Activated CD8-positive, alpha-beta memory T cell treated with anti-CD3 and anti-CD28 coated beads, Interleukin-2, amount 10 ng/mL, durations not matched to agents 7 days and 5 days (primary cell): ENCODE data around the gene CEP112. TPM values are rescaled to one million over a fixed set of nuclear protein-coding genes. Genes with fewer than 3 reads are reported as not detected.

Experiments
- ATAC-seq: fragments of 150-1000 bp; cut with Tn5 transposase; one replicate; pipeline ENCODE4 v1.10.0; 2021; ENCODE audit warnings: moderate library complexity
- CTCF ChIA-PET: fragments of 350-600 bp; sonication (Branson Sonifier 250); formaldehyde crosslinking; loops from one replicate; lab custom pipeline; 2021; ENCODE audit warnings: antibody characterized with exemption; lab: Charles Lee
- DNase-seq: peaks from one replicate; pipeline ENCODE4 v3.0.0-alpha.2; 2020
- H3K27ac Mint-ChIP-seq: one replicate; pipeline ENCODE4 v1.8.0; 2021; ENCODE audit warnings: mild to moderate bottlenecking, mixed read lengths
- H3K27me3 Mint-ChIP-seq: one replicate; pipeline ENCODE4 v1.8.0; 2021; ENCODE audit warnings: mixed read lengths
- H3K36me3 Mint-ChIP-seq: one replicate; pipeline ENCODE4 v1.8.0; 2021; ENCODE audit warnings: mild to moderate bottlenecking, mixed read lengths
- H3K4me1 Mint-ChIP-seq: one replicate; pipeline ENCODE4 v1.8.0; 2021; ENCODE audit warnings: mixed read lengths
- H3K4me3 Mint-ChIP-seq: one replicate; pipeline ENCODE4 v1.8.0; 2021; ENCODE audit warnings: mild to moderate bottlenecking, moderate library complexity, mixed read lengths
- H3K9me3 Mint-ChIP-seq: one replicate; pipeline ENCODE4 v1.8.0; 2022; ENCODE audit warnings: low read depth, mixed read lengths
- total RNA-seq, 2 experiments: library from RNA; stranded (reverse); gene quantifications; one replicate each; pipeline ENCODE4 v1.2.3, GENCODE V29; 2021

Gene CEP112
- total RNA-seq, 2 experiments from 2014 or later, result 3.1 to 5.0 TPM

DNA sequence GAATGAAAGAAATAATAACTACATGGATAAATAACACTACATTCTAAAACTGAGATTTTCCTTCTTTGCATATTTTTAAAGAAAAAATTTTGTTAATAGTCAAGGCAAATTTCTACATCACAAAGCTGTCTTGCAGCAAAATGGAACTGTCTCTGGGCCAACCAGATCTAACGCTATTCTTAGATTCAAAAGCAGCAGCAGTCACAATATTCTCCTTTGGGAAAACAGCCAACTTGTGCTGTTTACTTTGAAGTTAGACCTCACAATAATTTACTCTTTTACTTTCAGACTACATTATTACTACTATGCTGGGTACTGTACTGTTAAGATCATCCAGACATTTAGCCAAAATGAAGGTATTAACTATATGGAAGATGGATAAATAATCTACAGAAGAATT is 189.1 kb downstream of the CEP112 start:
- ATAC-seq (no peak), DNase-seq (no peak)
- Mint-ChIP-seq H3K36me3 (no peaks in the 10 kb centered on the region), H3K9me3 (no peaks in the 10 kb centered on the region), H3K4me3 (no peak overlapping the region), H3K27me3 (no peaks in the 10 kb centered on the region), H3K4me1 (no peaks in the 10 kb centered on the region), H3K27ac (no peak overlapping the region)
- CTCF ChIA-PET, result no interaction called here

DNA sequence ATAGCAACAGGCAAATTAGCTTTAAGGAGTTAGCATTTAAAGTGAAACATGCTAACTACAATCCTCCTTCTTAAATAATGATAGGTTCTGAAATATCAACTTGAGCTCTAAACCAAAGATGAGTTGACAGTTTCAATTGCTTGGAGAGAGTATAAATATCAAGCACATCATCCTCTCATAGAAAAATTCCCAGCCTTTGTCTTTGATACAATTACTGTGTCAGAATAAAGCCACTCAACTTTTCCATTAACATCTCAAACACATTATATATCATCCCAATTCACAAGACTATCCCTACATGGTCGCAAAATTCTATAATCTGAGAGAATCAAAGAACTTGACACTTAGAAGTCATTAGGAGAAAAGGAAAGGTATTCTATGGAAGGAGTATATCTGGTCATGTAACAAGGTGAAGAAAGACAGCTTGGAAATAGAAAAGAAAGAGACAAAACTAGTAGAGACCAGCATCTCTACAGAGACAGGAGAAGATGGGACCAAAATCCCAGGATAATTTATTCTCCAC is 189.8 kb downstream of the CEP112 start:
- DNase-seq, result no peak
- Mint-ChIP-seq H3K4me1 (no peaks in the 10 kb centered on the region), H3K27me3 (no peaks in the 10 kb centered on the region), H3K9me3 (no peaks in the 10 kb centered on the region), H3K27ac (no peak overlapping the region), H3K4me3 (no peak overlapping the region), H3K36me3 (no peaks in the 10 kb centered on the region)
- ATAC-seq, result no peak
- CTCF ChIA-PET, result no interaction called here

DNA sequence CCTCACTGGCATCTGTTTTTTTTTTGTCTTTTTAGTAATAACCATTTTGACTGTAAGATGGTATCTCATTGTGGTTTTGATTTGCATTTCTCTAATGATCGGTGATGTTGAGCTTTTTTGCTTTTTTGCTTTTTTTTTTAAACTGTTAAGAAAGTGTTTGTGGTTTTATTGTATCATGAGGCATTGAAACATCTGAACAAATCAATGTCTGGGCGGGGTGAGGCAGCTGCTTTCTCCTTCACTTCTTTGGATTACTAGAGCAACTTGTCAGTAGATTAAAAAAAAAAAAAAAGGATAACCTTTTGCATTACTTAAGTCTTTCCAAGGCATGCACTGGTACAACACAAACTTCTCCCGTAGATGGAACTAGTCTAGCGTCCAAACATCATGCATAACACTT is 191.7 kb downstream of the CEP112 start:
- CTCF ChIA-PET, result no interaction called here
- H3K4me1 Mint-ChIP-seq, result no peaks in the 10 kb centered on the region
- H3K36me3 Mint-ChIP-seq, result no peaks in the 10 kb centered on the region

DNA sequence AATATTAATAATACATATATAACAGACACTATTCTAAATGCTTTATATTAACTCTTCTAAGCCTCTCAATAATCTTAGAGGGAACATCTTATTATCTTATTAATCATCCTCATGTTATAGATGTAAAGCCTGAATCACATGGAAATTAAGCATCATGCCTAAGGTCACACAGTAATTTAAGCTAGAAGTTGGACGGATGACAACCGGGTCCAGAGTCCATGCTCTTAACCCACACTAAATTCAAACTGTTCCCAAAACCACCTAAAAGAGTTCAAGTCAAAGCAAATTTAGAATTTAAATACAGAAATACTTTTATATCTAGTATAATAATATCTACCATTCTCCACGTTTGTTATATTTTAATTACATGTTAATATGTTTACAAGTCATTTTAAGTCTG is 193.3 kb downstream of the CEP112 start:
- Mint-ChIP-seq H3K9me3 (no peaks in the 10 kb centered on the region), H3K27me3 (no peaks in the 10 kb centered on the region), H3K36me3 (no peaks in the 10 kb centered on the region), H3K4me1 (no peaks in the 10 kb centered on the region), H3K27ac (no peak overlapping the region), H3K4me3 (no peak overlapping the region)
- no peak for ATAC-seq
- CTCF ChIA-PET, result no interaction called here
- no peak for DNase-seq

More for the DNA sequence above, 191.7 kb downstream of the CEP112 start:
- H3K4me3 Mint-ChIP-seq, result no peak overlapping the region
- no peaks in the 10 kb centered on the region for H3K9me3 Mint-ChIP-seq
- H3K27me3 Mint-ChIP-seq, result no peaks in the 10 kb centered on the region
- no peak for DNase-seq
- H3K27ac Mint-ChIP-seq, result no peak overlapping the region
- ATAC-seq, result no peak

DNA sequence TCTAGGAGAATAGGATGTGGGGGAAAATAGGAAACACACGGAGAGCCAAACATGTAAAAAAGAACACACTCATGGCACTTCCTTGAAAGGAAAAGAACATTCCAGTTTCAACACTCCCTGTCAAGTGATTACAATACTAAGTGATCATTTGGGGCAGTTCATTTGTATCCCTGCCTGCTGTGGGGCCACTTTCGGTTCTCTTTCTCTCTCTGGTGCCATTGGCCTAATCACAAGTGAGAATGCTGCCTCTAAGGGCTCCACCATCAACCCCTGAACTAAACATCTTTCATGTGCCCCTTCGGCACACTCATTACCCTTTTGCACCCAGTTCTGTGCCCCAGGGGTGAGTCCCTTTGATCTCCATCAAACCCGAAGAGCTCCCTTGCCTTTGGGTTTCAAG is 197.3 kb downstream of the CEP112 start:
- Mint-ChIP-seq H3K27ac (no peak overlapping the region), H3K27me3 (no peaks in the 10 kb centered on the region), H3K4me1 (no peaks in the 10 kb centered on the region), H3K4me3 (no peak overlapping the region), H3K36me3 (no peaks in the 10 kb centered on the region), H3K9me3 (no peaks in the 10 kb centered on the region)
- CTCF ChIA-PET, result no interaction called here
- DNase-seq (no peak), ATAC-seq (no peak)

GRCh38 chr17:65994114-65994513 is 197.8 kb downstream of the CEP112 start:
- H3K27me3 Mint-ChIP-seq, result no peaks in the 10 kb centered on the region
- H3K27ac Mint-ChIP-seq, result no peak overlapping the region
- no peak for ATAC-seq
- H3K9me3 Mint-ChIP-seq, result no peaks in the 10 kb centered on the region
- CTCF ChIA-PET, result no interaction called here
- no peaks in the 10 kb centered on the region for H3K4me1 Mint-ChIP-seq
- no peak overlapping the region for H3K4me3 Mint-ChIP-seq
- no peak for DNase-seq
- no peaks in the 10 kb centered on the region for H3K36me3 Mint-ChIP-seq

DNA sequence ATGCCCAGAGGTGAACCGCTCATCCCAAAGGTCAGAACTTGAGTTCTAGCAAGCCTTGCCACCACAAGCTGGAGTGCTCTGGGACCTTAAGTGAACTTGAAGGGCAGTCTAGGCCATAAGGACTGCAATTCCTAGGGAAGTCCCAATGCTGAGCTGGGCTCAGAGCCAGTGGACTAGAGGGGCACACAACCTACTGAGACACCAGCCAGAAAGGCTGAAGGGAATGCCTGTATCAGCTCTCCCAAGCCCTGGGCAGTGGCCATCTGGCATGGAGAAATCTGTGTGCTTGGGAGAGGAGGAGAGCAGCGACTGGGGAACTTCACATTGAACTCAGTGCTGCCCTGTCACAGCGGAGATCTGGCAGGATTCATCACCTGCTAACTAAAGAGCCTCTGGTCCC is 201.3 kb downstream of the CEP112 start:
- H3K27ac Mint-ChIP-seq, result no peak overlapping the region
- H3K27me3 Mint-ChIP-seq, result no peaks in the 10 kb centered on the region
- H3K36me3 Mint-ChIP-seq, result peaks cover 2% of the 10 kb centered on the region
- DNase-seq (no peak), ATAC-seq (no peak)
- H3K9me3 Mint-ChIP-seq, result peaks cover 7% of the 10 kb centered on the region
- no peaks in the 10 kb centered on the region for H3K4me1 Mint-ChIP-seq
- no peak overlapping the region for H3K4me3 Mint-ChIP-seq
- CTCF ChIA-PET, result no interaction called here

DNA sequence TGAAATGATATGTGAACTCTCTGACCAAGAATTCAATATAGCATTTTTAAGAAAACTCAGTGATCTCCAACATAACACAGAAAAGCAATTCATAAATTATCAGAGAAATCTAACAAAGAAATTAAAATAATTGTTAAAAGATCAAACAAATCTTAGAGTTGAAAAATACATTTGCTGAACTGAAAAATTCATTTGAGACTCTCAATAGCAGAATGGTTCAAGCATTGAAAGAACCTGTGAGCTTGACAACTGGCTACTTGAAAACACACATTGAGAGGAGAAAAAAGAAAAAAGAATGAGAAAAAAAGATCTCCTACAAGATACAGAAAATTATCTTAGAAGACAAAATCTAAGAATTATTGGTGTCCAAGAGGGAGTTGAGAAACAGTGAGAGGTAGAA is 203.5 kb downstream of the CEP112 start:
- CTCF ChIA-PET, result no interaction called here
- Mint-ChIP-seq H3K27me3 (no peaks in the 10 kb centered on the region), H3K4me3 (no peak overlapping the region)

DNA sequence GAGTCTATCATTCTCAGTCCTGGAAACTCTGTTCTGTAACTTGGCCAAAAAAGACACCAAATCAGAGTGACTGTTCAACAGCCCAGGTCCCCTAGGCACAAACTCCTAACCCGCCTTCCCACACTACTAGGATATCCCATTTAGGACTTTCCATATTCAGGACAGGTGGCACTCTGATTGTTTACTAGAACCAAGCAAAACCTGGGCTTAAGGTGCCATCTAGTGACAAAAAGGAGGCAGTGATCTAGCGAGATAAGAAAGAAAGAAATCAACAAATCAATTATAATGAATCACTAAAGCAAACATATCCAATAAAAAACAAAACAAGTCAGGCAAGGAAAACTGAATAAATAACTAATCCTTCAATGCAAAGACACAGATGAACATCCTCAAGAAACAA is 203.9 kb downstream of the CEP112 start:
- Mint-ChIP-seq H3K27me3 (no peaks in the 10 kb centered on the region), H3K9me3 (peaks cover 7% of the 10 kb centered on the region), H3K27ac (no peak overlapping the region), H3K4me3 (no peak overlapping the region), H3K4me1 (no peaks in the 10 kb centered on the region), H3K36me3 (peaks cover 2% of the 10 kb centered on the region)
- no peak for ATAC-seq
- CTCF ChIA-PET, result interaction anchor here (0.6 to 2.8 kb wide), 3 partner anchors 244 to 756 kb away, joined by 3 to 9 read pairs (median 5); no protein-coding TSS in a partner anchor
- no peak for DNase-seq

More for the DNA sequence above, 203.5 kb downstream of the CEP112 start:
- no peaks in the 10 kb centered on the region for H3K4me1 Mint-ChIP-seq
- H3K9me3 Mint-ChIP-seq, result peaks cover 7% of the 10 kb centered on the region
- no peak for ATAC-seq
- H3K27ac Mint-ChIP-seq, result no peak overlapping the region
- DNase-seq, result no peak
- H3K36me3 Mint-ChIP-seq, result peaks cover 2% of the 10 kb centered on the region

- H3K4me1 Mint-ChIP-seq, result no peaks in the 10 kb centered on the region
- DNase-seq, result no peak
- no peak overlapping the region for H3K4me3 Mint-ChIP-seq
- peaks cover 2% of the 10 kb centered on the region for H3K36me3 Mint-ChIP-seq
- no peak for ATAC-seq
- H3K27me3 Mint-ChIP-seq, result no peaks in the 10 kb centered on the region
- H3K27ac Mint-ChIP-seq, result no peak overlapping the region
- peaks cover 7% of the 10 kb centered on the region for H3K9me3 Mint-ChIP-seq
- CTCF ChIA-PET, result interaction anchor here (2.8 kb wide), 1 partner anchor 691 kb away, joined by 9 read pairs; no protein-coding TSS in a partner anchor
Observed at GRCh38 chr17:65985571-65985970, 206.4 kb downstream of the CEP112 start.

GRCh38 chr17:65984299-65984698 is 207.6 kb downstream of the CEP112 start:
- Mint-ChIP-seq H3K27ac (no peak overlapping the region), H3K36me3 (peaks cover 2% of the 10 kb centered on the region), H3K4me1 (no peaks in the 10 kb centered on the region), H3K4me3 (no peak overlapping the region), H3K27me3 (no peaks in the 10 kb centered on the region), H3K9me3 (peaks cover 7% of the 10 kb centered on the region)
- no peak for ATAC-seq
- CTCF ChIA-PET, result no interaction called here
- DNase-seq, result no peak

- DNase-seq (no peak), ATAC-seq (no peak)
- Mint-ChIP-seq H3K4me3 (no peak overlapping the region), H3K27me3 (no peaks in the 10 kb centered on the region), H3K27ac (no peak overlapping the region), H3K36me3 (no peaks in the 10 kb centered on the region), H3K9me3 (no peaks in the 10 kb centered on the region), H3K4me1 (no peaks in the 10 kb centered on the region)
- CTCF ChIA-PET, result no interaction called here
Observed at GRCh38 chr17:65978871-65979270, 213.1 kb downstream of the CEP112 start.

- no peak for DNase-seq
- Mint-ChIP-seq H3K4me3 (no peak overlapping the region), H3K27me3 (no peaks in the 10 kb centered on the region), H3K9me3 (no peaks in the 10 kb centered on the region), H3K27ac (no peak overlapping the region), H3K4me1 (no peaks in the 10 kb centered on the region), H3K36me3 (no peaks in the 10 kb centered on the region)
- no peak for ATAC-seq
- CTCF ChIA-PET, result interaction anchor here (0.6 kb wide), 1 partner anchor 266 kb away, joined by 3 read pairs; no protein-coding TSS in a partner anchor
Observed at GRCh38 chr17:65977041-65977440, 214.9 kb downstream of the CEP112 start.

DNA sequence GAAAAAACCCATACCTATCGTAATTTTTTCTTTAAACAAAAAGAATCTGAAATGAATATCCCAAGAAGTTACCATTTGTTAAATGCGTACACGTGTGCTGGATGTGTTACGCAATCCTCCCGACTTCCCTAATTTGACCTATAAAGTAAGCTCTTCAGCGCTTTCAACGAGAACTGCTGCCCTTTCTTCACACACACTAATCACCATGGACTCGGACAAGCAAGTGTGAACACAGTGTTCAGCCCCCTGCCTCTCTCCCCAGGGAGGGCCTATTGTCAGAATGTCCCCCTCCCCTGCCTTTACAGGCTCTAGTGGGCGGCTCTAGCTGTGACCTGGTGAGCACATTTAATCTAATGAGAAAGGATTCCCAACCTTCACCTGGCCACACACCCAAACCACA is 216.1 kb downstream of the CEP112 start:
- no peak overlapping the region for H3K4me3 Mint-ChIP-seq
- H3K36me3 Mint-ChIP-seq, result no peaks in the 10 kb centered on the region
- H3K9me3 Mint-ChIP-seq, result peaks cover 2% of the 10 kb centered on the region
- DNase-seq, result no peak
- ATAC-seq, result no peak
- no peaks in the 10 kb centered on the region for H3K4me1 Mint-ChIP-seq
- H3K27me3 Mint-ChIP-seq, result no peaks in the 10 kb centered on the region
- CTCF ChIA-PET, result no interaction called here
- no peak overlapping the region for H3K27ac Mint-ChIP-seq

DNA sequence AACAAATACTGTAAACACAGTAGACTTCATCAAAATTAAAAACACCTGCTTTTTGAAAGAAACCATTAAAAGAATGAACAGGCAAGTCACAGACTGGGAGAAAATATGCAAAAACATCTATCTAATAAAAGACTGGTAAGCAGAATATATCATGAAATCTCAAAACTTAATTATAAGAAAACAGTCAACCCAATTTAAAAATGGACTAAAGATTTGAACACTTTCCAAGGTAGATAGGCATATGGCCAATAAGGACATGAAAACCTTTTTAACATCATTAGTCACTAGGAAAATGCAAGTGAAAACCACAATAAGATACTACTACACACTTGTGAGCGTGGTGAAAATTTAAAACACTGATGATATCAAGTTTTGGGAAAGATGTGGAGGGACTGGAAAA is 218.7 kb downstream of the CEP112 start:
- Mint-ChIP-seq H3K27me3 (no peaks in the 10 kb centered on the region), H3K36me3 (no peaks in the 10 kb centered on the region), H3K4me3 (no peak overlapping the region), H3K27ac (no peak overlapping the region), H3K4me1 (no peaks in the 10 kb centered on the region), H3K9me3 (peaks cover 2% of the 10 kb centered on the region)
- no peak for DNase-seq
- CTCF ChIA-PET, result no interaction called here
- ATAC-seq, result no peak
